Activated CD4-positive, alpha-beta T cell treated with anti-CD3 and anti-CD28 coated beads, Interleukin-2, amount 50 U/mL, for 16 hours (primary cell): Measurements from ENCODE around the gene ZNF813.
A peak's percentile ranks its signal among the peaks of the same experiment; 100 is the strongest.

Experiments
- DNase-seq: peaks from one replicate; pipeline ENCODE4 v3.0.0-alpha.2; 2020

The ZNF813 gene

GRCh38 chr19:53521373-53522202 lies 54.1 kb downstream of the ZNF813 start:
- no peak for DNase-seq

GRCh38 chr19:53525922-53526321 lies 58.4 kb downstream of the ZNF813 start:
- no peak for DNase-seq

GRCh38 chr19:53530622-53531021 lies 63.1 kb downstream of the ZNF813 start:
- DNase-seq: no peak

GRCh38 chr19:53531457-53531856 lies 63.9 kb downstream of the ZNF813 start:
- DNase-seq: no peak

GRCh38 chr19:53532362-53532761 lies 64.8 kb downstream of the ZNF813 start:
- DNase-seq: no peak

- DNase-seq: no peak
These were observed 68.7 kb downstream of the ZNF813 start for GRCh38 chr19:53536225-53536548.

- DNase-seq: peak; percentile 29
These were observed 69.6 kb downstream of the ZNF813 start for GRCh38 chr19:53537121-53537520.

- peak; percentile 82 for DNase-seq
These were observed 70.2 kb downstream of the ZNF813 start, which contains the start of gene ZNF331 for GRCh38 chr19:53537521-53538377. ZNF331 (plus strand) TSS chr19:53538145; CDS start chr19:53569377, 31,232 bp downstream.

GRCh38 chr19:53538378-53539109 lies 71.0 kb downstream of the ZNF813 start:
- DNase-seq: no peak

GRCh38 chr19:53540091-53540490 lies 72.6 kb downstream of the ZNF813 start:
- DNase-seq: no peak

GRCh38 chr19:53541971-53542370 lies 74.4 kb downstream of the ZNF813 start:
- DNase-seq: no peak

GRCh38 chr19:53545271-53546065 lies 77.9 kb downstream of the ZNF813 start:
- DNase-seq: no peak
